Keratinocyte (primary cell): ENCODE data around the gene WLS.

Experiments used
- CTCF ChIP-seq, 3 experiments: IDR thresholded peaks in 1 of 3; conservative IDR thresholded peaks in 1 of 3; optimal IDR thresholded peaks in 1 of 3; 2 replicates in 2 of 3; 3 replicates in 1 of 3; pipeline versions ENCODE3 to v1.5.1; 2011; ENCODE audit warnings: low read length in 3 of 3, mild to moderate bottlenecking in 3 of 3, moderate library complexity in 2 of 3, control low read depth in 1 of 3, inconsistent platforms in 1 of 3; ENCODE audit not compliant: insufficient read depth in 2 of 3; ENCODE audit errors: extremely low read depth in 1 of 3
- EZH2 ChIP-seq: IDR thresholded peaks from one replicate; pipeline ENCODE4 v1.6.1; 2012; ENCODE audit warnings: inconsistent platforms, mild to moderate bottlenecking, low read length, moderate library complexity

GRCh38 chr1:68254667-68255226 is 22.4 kb upstream of the WLS start:
- no peak for TF ChIP-seq CTCF (optimal IDR thresholded peaks at IDR 0.05 in 1 of 3, IDR thresholded peaks at IDR 0.05 in 1 of 3, conservative IDR thresholded peaks at IDR 0.05 in 1 of 3; ENCODE audit: extremely low read depth in 1 of 3, insufficient read depth in 2 of 3, low read length in 3 of 3)
- no peak for TF ChIP-seq EZH2
